Keratinocyte (primary cell): ENCODE data around the gene HTRA3. TPM values are rescaled to one million over a fixed set of nuclear protein-coding genes. Genes with fewer than 3 reads are reported as not detected.

Experiments
- DNase-seq: peaks from one replicate; pipeline ENCODE4 v3.0.0-alpha.2; 2011; ENCODE audit warnings: low read depth, missing footprints, low spot score
- FAIRE-seq: peaks from 2 replicates; lab custom pipeline; 2011; peaks lifted over from hg19 to GRCh38; lab: Jason Lieb, UNC
- H2AFZ ChIP-seq: 2 replicates; pipeline ENCODE4 v1.6.0; 2012; ENCODE audit warnings: low read length, control low read depth, inconsistent platforms; ENCODE audit not compliant: control insufficient read depth
- H3K27ac ChIP-seq: 2 replicates; pipeline ENCODE4 v1.5.1; 2011; ENCODE audit warnings: low read length; ENCODE audit not compliant: control insufficient read depth, insufficient read depth
- H3K27me3 ChIP-seq: 3 replicates; pipeline ENCODE4 v1.6.0; 2011; ENCODE audit warnings: low read length; ENCODE audit not compliant: control insufficient read depth, insufficient read depth; ENCODE audit errors: extremely low read depth
- H3K36me3 ChIP-seq, 2 experiments: 2 replicates in 1 of 2; 3 replicates in 1 of 2; pipeline ENCODE4 v1.5.1; 2011; ENCODE audit warnings: low read length in 2 of 2, mild to moderate bottlenecking in 1 of 2; ENCODE audit not compliant: control insufficient read depth in 2 of 2, insufficient read depth in 2 of 2; ENCODE audit errors: extremely low read depth in 1 of 2
- H3K4me1 ChIP-seq: 3 replicates; pipeline ENCODE4 v1.5.1; 2011; ENCODE audit warnings: low read length; ENCODE audit not compliant: control insufficient read depth, insufficient read depth; ENCODE audit errors: extremely low read depth
- H3K4me2 ChIP-seq: 3 replicates; pipeline ENCODE4 v1.6.0; 2011; ENCODE audit warnings: low read depth, low read length; ENCODE audit not compliant: control insufficient read depth, insufficient read depth; ENCODE audit errors: extremely low read depth
- H3K4me3 ChIP-seq, 3 experiments: fragments of 200-600 bp in 1 of 3; sonication (generic) in 1 of 3; 2 replicates in 2 of 3; 3 replicates in 1 of 3; pipeline ENCODE4 v1.5.1; 2011 to 2016; ENCODE audit warnings: low read length in 3 of 3, mild to moderate bottlenecking in 3 of 3, control low read depth in 2 of 3, inconsistent platforms in 1 of 3, low read depth in 1 of 3, mixed read lengths in 1 of 3, mixed run types in 1 of 3, moderate library complexity in 1 of 3; ENCODE audit not compliant: control insufficient read depth in 2 of 3, insufficient read depth in 2 of 3; ENCODE audit errors: extremely low read depth in 1 of 3
- H3K79me2 ChIP-seq: 2 replicates; pipeline ENCODE4 v1.6.0; 2012; ENCODE audit warnings: low read length; ENCODE audit not compliant: control insufficient read depth, insufficient read depth
- H3K9ac ChIP-seq: 3 replicates; pipeline ENCODE4 v1.6.0; 2011; ENCODE audit warnings: low read length; ENCODE audit not compliant: control insufficient read depth, insufficient read depth; ENCODE audit errors: extremely low read depth
- H3K9me1 ChIP-seq: 3 replicates; pipeline ENCODE4 v1.6.0; 2011; ENCODE audit warnings: low read length; ENCODE audit not compliant: control insufficient read depth, insufficient read depth; ENCODE audit errors: extremely low read depth
- H3K9me3 ChIP-seq: 2 replicates; pipeline ENCODE4 v1.5.1; 2012; ENCODE audit warnings: low read depth, low read length; ENCODE audit not compliant: control insufficient read depth
- H4K20me1 ChIP-seq: 3 replicates; pipeline ENCODE4 v1.6.0; 2011; ENCODE audit warnings: low read length; ENCODE audit not compliant: control insufficient read depth, insufficient read depth; ENCODE audit errors: extremely low read depth
- EZH2 ChIP-seq: IDR thresholded peaks from one replicate; pipeline ENCODE4 v1.6.1; 2012; ENCODE audit warnings: inconsistent platforms, mild to moderate bottlenecking, low read length, moderate library complexity
- dilution Hi-C: fragments of 300-500 bp; cut with MboI; formaldehyde crosslinking; loops from one replicate; pipeline ENCODE4 v1.7.0; 2020; ENCODE audit warnings: low sequenced_read_pairs; ENCODE audit not compliant: extremely low pct_ligation_motif_present
- polyA plus RNA-seq, 5 experiments: library from polyadenylated mRNA; depleted of rRNA in 3 of 5; stranded (reverse) in 3 of 5; stranded (forward) in 1 of 5; unstranded in 1 of 5; fragments of >200 nt; gene quantifications; 1 replicate in 1 of 5; 2 replicates in 3 of 5; 3 replicates in 1 of 5; pipeline versions ENCODE4 v1.2.1 to v1.2.3, GENCODE V29; 2011 to 2012; ENCODE audit warnings: missing spikeins in 2 of 5, low read depth in 1 of 5, low replicate concordance in 1 of 5
- TF ChIP-seq, protein P1 (sequence below), 3 experiments: IDR thresholded peaks in 1 of 3; conservative IDR thresholded peaks in 1 of 3; optimal IDR thresholded peaks in 1 of 3; 2 replicates in 2 of 3; 3 replicates in 1 of 3; pipeline versions ENCODE3 to v1.5.1; 2011; ENCODE audit warnings: low read length in 3 of 3, mild to moderate bottlenecking in 3 of 3, moderate library complexity in 2 of 3, control low read depth in 1 of 3, inconsistent platforms in 1 of 3; ENCODE audit not compliant: insufficient read depth in 2 of 3; ENCODE audit errors: extremely low read depth in 1 of 3

Gene HTRA3
- polyA plus RNA-seq, 1 donor (not counting 4 experiments of a cell fraction or from before 2014, with no cell fraction given), result not detected

DNA sequence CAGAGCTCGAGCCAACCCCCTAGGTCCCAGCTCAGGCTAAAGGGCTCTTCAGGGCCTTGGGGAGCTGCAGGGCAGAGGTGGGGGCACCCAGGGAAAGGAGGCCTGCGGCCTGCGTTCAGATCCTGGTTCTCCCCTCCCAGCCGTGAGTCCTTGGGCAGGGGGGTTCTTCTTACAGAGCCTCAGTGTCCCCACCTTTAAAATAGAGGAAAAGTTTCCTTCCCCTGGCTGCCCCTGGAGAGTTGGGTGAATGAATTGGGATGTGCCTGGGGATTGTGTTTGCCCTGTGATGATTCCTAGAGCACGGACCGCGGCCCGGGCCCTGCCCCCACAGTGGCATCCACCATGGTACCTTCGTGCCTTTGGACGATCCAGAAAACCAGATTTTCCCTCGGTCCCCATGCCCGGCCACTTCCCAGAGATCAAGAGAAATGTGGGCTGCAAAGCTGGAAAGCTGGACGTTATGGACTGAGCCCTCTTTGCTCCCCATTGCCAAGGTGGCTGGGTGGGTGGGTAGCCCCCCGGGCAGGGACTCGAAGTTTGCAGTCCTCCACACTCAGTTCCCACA is 11.4 kb downstream of the HTRA3 start:
- DNase-seq (no peak), FAIRE-seq (no peak)
- Histone ChIP-seq H2AFZ (no peak overlapping the region), H3K4me1 (peaks cover 13% of the 10 kb centered on the region), H3K27me3 (peaks cover 17% of the 10 kb centered on the region), H3K27ac (no peak overlapping the region), H3K4me2 (no peak overlapping the region), H3K36me3 (no peaks in the 10 kb centered on the region), H3K79me2 (no peaks in the 10 kb centered on the region), H4K20me1 (no peaks in the 10 kb centered on the region), H3K9me3 (no peaks in the 10 kb centered on the region), H3K9ac (no peak overlapping the region), H3K9me1 (no peaks in the 10 kb centered on the region), H3K4me3 (no peak overlapping the region)
- dilution Hi-C loops, result no loop called here
- no peak for TF ChIP-seq EZH2
- TF ChIP-seq, protein P1, sequence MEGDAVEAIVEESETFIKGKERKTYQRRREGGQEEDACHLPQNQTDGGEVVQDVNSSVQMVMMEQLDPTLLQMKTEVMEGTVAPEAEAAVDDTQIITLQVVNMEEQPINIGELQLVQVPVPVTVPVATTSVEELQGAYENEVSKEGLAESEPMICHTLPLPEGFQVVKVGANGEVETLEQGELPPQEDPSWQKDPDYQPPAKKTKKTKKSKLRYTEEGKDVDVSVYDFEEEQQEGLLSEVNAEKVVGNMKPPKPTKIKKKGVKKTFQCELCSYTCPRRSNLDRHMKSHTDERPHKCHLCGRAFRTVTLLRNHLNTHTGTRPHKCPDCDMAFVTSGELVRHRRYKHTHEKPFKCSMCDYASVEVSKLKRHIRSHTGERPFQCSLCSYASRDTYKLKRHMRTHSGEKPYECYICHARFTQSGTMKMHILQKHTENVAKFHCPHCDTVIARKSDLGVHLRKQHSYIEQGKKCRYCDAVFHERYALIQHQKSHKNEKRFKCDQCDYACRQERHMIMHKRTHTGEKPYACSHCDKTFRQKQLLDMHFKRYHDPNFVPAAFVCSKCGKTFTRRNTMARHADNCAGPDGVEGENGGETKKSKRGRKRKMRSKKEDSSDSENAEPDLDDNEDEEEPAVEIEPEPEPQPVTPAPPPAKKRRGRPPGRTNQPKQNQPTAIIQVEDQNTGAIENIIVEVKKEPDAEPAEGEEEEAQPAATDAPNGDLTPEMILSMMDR (optimal IDR thresholded peaks at IDR 0.05 in 1 of 3, IDR thresholded peaks at IDR 0.05 in 1 of 3, conservative IDR thresholded peaks at IDR 0.05 in 1 of 3; ENCODE audit: extremely low read depth in 1 of 3, insufficient read depth in 2 of 3, low read length in 3 of 3), result no peak

GRCh38 chr4:8281519-8282133 is 12.1 kb downstream of the HTRA3 start:
- Histone ChIP-seq H3K9ac (no peak overlapping the region), H2AFZ (no peak overlapping the region), H3K4me2 (no peak overlapping the region), H3K4me1 (peaks cover 12% of the 10 kb centered on the region), H3K27me3 (peaks cover 17% of the 10 kb centered on the region), H3K27ac (no peak overlapping the region), H3K4me3 (no peak overlapping the region), H3K9me1 (no peaks in the 10 kb centered on the region), H3K36me3 (no peaks in the 10 kb centered on the region), H3K9me3 (no peaks in the 10 kb centered on the region), H3K79me2 (no peaks in the 10 kb centered on the region), H4K20me1 (no peaks in the 10 kb centered on the region)
- TF ChIP-seq, protein P1 (optimal IDR thresholded peaks at IDR 0.05 in 1 of 3, IDR thresholded peaks at IDR 0.05 in 1 of 3, conservative IDR thresholded peaks at IDR 0.05 in 1 of 3; ENCODE audit: extremely low read depth in 1 of 3, insufficient read depth in 2 of 3, low read length in 3 of 3), result no peak
- TF ChIP-seq EZH2, result no peak
- dilution Hi-C loops, result no loop called here
- DNase-seq (no peak), FAIRE-seq (no peak)
